Vagina (tissue), 2 donors: ENCODE measurements around the gene STXBP3. TPM values are rescaled to one million over a fixed set of nuclear protein-coding genes. Genes with fewer than 3 reads are reported as not detected.
A peak's percentile ranks its signal among the peaks of the same experiment; 100 is the strongest.
"Not testable (repeated sequence)": the region's sequence is repeated elsewhere in the genome, so short reads cannot be mapped to it uniquely, and the experiment has no call there.

Experiments
- DNase-seq, 2 donors: peaks; one replicate each; pipeline ENCODE4 v3.0.0-alpha.2; 2017; ENCODE audit errors: extremely low spot score in 2 of 2
- H3K27ac ChIP-seq: fragments of 200-600 bp; sonication (generic); one replicate; pipeline ENCODE4 v1.5.1; 2019
- H3K27me3 ChIP-seq: fragments of 200-600 bp; sonication (generic); one replicate; pipeline ENCODE4 v1.5.1; 2019
- H3K36me3 ChIP-seq, 2 donors: fragments of 200-600 bp; sonication (generic); one replicate each; pipeline ENCODE4 v1.5.1; 2017 to 2019
- H3K4me1 ChIP-seq: fragments of 200-600 bp; sonication (generic); one replicate; pipeline ENCODE4 v1.5.1; 2019
- H3K4me3 ChIP-seq, 2 donors: fragments of 200-600 bp; sonication (generic); 1 replicate in 1 of 2; 2 replicates in 1 of 2; pipeline ENCODE4 v1.5.1; 2016 to 2019
- H3K9me3 ChIP-seq: fragments of 200-600 bp; sonication (generic); one replicate; pipeline ENCODE4 v1.5.1; 2019
- POLR2A ChIP-seq, 2 donors: fragments of 450-650 bp; IDR thresholded peaks; one replicate each; pipeline ENCODE4 v1.6.1; 2017; ENCODE audit warnings: antibody characterized with exemption in 2 of 2, mild to moderate bottlenecking in 2 of 2, moderate library complexity in 2 of 2
- POLR2AphosphoS5 ChIP-seq, 2 donors: sonication (generic); formaldehyde crosslinking; IDR thresholded peaks; one replicate each; pipeline ENCODE4 v1.9.0; 2017; ENCODE audit warnings: antibody characterized with exemption in 2 of 2, mild to moderate bottlenecking in 2 of 2, low read depth in 1 of 2; ENCODE audit not compliant: insufficient read depth in 1 of 2
- intact Hi-C: fragments of 100-400 bp; cut with DNase I; formaldehyde crosslinking; loops from one replicate; pipeline ENCODE4 v1.15.1; 2023
- total RNA-seq: library from RNA; depleted of rRNA; stranded (reverse); fragments of >200 nt; gene quantifications from one replicate; pipeline ENCODE4 v1.2.3, GENCODE V29; 2016
- TF ChIP-seq, protein P1 (sequence below), 3 experiments: fragments of 450-650 bp in 2 of 3; fragments of 200-600 bp in 1 of 3; sonication (generic) in 1 of 3; IDR thresholded peaks; one replicate each; pipeline ENCODE4 v1.5.1; 2017 to 2019; ENCODE audit warnings: antibody characterized with exemption in 3 of 3, mild to moderate bottlenecking in 2 of 3, moderate library complexity in 2 of 3

STXBP3 gene, protein sequence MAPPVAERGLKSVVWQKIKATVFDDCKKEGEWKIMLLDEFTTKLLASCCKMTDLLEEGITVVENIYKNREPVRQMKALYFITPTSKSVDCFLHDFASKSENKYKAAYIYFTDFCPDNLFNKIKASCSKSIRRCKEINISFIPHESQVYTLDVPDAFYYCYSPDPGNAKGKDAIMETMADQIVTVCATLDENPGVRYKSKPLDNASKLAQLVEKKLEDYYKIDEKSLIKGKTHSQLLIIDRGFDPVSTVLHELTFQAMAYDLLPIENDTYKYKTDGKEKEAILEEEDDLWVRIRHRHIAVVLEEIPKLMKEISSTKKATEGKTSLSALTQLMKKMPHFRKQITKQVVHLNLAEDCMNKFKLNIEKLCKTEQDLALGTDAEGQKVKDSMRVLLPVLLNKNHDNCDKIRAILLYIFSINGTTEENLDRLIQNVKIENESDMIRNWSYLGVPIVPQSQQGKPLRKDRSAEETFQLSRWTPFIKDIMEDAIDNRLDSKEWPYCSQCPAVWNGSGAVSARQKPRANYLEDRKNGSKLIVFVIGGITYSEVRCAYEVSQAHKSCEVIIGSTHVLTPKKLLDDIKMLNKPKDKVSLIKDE
- total RNA-seq = 167 TPM

- Histone ChIP-seq H3K4me3 (peak within 1 kb of the TSS; percentile 86 to 94), H3K9me3 (no peaks in the 10 kb centered on the region), H3K27ac (peak within 1 kb of the TSS; percentile 99), H3K36me3 (no peaks in the 10 kb centered on the region), H3K4me1 (peaks cover 43% of the 10 kb centered on the region), H3K27me3 (no peaks in the 10 kb centered on the region)
- intact Hi-C loops = no loop called here
- DNase-seq = peak; percentile 98 to 100
- TF ChIP-seq POLR2A (IDR thresholded peaks at IDR 0.05) = peak; percentile 92 to 98
- TF ChIP-seq POLR2AphosphoS5 (IDR thresholded peaks at IDR 0.05; ENCODE audit: insufficient read depth in 1 of 2, low read depth in 1 of 2) = peak; percentile 96 to 100
- TF ChIP-seq, protein P1, sequence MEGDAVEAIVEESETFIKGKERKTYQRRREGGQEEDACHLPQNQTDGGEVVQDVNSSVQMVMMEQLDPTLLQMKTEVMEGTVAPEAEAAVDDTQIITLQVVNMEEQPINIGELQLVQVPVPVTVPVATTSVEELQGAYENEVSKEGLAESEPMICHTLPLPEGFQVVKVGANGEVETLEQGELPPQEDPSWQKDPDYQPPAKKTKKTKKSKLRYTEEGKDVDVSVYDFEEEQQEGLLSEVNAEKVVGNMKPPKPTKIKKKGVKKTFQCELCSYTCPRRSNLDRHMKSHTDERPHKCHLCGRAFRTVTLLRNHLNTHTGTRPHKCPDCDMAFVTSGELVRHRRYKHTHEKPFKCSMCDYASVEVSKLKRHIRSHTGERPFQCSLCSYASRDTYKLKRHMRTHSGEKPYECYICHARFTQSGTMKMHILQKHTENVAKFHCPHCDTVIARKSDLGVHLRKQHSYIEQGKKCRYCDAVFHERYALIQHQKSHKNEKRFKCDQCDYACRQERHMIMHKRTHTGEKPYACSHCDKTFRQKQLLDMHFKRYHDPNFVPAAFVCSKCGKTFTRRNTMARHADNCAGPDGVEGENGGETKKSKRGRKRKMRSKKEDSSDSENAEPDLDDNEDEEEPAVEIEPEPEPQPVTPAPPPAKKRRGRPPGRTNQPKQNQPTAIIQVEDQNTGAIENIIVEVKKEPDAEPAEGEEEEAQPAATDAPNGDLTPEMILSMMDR (IDR thresholded peaks at IDR 0.05) = peak; percentile 85 to 98 (median 90)
Observed at GRCh38 chr1:108746382-108747170, at the start of gene STXBP3. Gene STXBP3, plus strand, starts transcription at chr1:108746674. Its CDS starts 64 bp downstream, at chr1:108746738.

DNA sequence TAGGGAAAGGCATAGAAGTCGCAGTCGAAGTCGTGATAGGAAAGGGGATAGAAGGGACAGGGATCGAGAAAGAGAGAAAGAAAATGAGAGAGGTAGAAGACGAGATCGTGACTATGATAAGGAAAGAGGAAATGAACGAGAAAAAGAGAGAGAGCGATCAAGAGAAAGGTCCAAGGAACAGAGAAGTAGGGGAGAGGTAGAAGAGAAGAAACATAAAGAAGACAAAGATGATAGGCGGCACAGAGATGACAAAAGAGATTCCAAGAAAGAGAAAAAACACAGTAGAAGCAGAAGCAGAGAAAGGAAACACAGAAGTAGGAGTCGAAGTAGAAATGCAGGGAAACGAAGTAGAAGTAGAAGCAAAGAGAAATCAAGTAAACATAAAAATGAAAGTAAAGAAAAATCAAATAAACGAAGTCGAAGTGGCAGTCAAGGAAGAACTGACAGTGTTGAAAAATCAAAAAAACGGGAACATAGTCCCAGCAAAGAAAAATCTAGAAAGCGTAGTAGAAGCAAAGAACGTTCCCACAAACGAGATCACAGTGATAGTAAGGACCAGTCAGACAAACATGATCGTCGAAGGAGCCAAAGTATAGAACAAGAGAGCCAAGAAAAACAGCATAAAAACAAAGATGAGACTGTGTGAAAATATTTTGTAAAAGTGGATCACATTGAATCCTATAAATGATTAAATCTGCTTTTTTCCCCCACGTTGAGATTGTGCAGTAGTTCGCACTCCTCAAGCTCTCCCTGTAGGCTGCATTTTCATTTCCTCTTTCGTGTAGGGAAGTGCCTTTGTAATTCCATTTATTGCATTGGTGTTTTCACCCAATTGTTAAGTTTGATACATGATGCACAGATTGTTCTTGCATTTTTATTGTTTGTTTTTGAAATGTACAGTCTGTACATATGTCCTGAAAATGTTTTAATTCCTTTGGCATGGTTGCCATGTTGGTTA lies 46.8 kb upstream of the STXBP3 start:
- Histone ChIP-seq H3K4me1 (peaks cover 21% of the 10 kb centered on the region), H3K27ac (no peak overlapping the region), H3K9me3 (no peaks in the 10 kb centered on the region), H3K27me3 (no peaks in the 10 kb centered on the region), H3K4me3 (no peak overlapping the region), H3K36me3 (peaks cover 4 to 55% of the 10 kb centered on the region in 2 donors)
- intact Hi-C loops = no loop called here
- DNase-seq = no peak
- TF ChIP-seq POLR2AphosphoS5 (IDR thresholded peaks at IDR 0.05; ENCODE audit: insufficient read depth in 1 of 2, low read depth in 1 of 2) (no peak), POLR2A (IDR thresholded peaks at IDR 0.05) (no peak)
- TF ChIP-seq, protein P1 (IDR thresholded peaks at IDR 0.05) = no peak

DNA sequence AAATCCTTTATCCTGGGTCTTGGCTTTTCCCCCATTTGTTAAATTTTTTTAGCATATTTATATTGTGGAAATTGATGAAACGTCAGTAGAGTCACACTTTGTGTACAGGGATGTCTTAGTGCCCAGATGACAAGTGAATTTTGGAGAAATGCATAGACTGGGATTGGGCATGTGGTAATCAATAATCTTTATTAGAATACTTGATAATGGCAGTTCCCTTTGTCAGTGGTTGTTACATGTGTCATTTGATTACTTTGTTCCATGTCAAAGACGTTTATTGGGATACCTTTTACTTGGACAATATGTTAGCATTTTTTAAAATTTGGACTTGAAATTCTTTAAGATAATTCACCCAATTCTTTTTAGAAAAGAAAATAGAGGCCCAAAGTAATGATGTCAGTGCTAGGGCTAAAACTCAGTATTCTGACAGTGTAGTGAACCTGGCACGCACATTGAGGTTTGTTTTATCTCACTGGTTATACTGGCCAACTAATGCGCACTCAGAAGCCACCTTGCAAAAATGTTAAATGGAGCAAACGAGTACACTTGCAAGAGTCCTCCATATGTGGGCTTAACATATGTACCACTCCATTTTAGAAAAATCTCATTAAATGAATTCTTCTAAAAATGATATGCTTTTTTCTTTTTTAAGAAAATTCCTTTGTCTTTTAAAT lies 45.2 kb upstream of the STXBP3 start:
- Histone ChIP-seq H3K27ac (no peak overlapping the region), H3K9me3 (no peaks in the 10 kb centered on the region)

GRCh38 chr1:108702109-108702508 lies 44.4 kb upstream of the STXBP3 start:
- not testable (repeated sequence) for DNase-seq

More for the DNA sequence above, 45.2 kb upstream of the STXBP3 start:
- H3K4me3 ChIP-seq = no peak overlapping the region
- DNase-seq = no peak
- peaks cover 4 to 47% of the 10 kb centered on the region in 2 donors for H3K36me3 ChIP-seq
- no peak for TF ChIP-seq POLR2AphosphoS5 (IDR thresholded peaks at IDR 0.05; ENCODE audit: insufficient read depth in 1 of 2, low read depth in 1 of 2)
- no peak for TF ChIP-seq POLR2A (IDR thresholded peaks at IDR 0.05)
- TF ChIP-seq, protein P1 (IDR thresholded peaks at IDR 0.05) = no peak
- no peaks in the 10 kb centered on the region for H3K27me3 ChIP-seq
- H3K4me1 ChIP-seq = peaks cover 12% of the 10 kb centered on the region
- intact Hi-C loops = no loop called here

More at GRCh38 chr1:108702109-108702508, 44.4 kb upstream of the STXBP3 start:
- H3K9me3 ChIP-seq, H3K27ac ChIP-seq, intact Hi-C loops, H3K4me3 ChIP-seq, H3K27me3 ChIP-seq: not testable (repeated sequence)
- Histone ChIP-seq H3K36me3 (peaks cover 4 to 40% of the 10 kb centered on the region in 2 donors), H3K4me1 (peaks cover 12% of the 10 kb centered on the region)
